NCI-H146 treated with DMSO at 0.1 percent for 48 hours (cell line): Measurements from ENCODE around the gene BICD2.

Experiments
- DNase-seq: peaks from one replicate; lab custom pipeline; 2025; ENCODE audit not compliant: unreplicated experiment; lab: John Stamatoyannopoulos, UW

The BICD2 gene

DNA sequence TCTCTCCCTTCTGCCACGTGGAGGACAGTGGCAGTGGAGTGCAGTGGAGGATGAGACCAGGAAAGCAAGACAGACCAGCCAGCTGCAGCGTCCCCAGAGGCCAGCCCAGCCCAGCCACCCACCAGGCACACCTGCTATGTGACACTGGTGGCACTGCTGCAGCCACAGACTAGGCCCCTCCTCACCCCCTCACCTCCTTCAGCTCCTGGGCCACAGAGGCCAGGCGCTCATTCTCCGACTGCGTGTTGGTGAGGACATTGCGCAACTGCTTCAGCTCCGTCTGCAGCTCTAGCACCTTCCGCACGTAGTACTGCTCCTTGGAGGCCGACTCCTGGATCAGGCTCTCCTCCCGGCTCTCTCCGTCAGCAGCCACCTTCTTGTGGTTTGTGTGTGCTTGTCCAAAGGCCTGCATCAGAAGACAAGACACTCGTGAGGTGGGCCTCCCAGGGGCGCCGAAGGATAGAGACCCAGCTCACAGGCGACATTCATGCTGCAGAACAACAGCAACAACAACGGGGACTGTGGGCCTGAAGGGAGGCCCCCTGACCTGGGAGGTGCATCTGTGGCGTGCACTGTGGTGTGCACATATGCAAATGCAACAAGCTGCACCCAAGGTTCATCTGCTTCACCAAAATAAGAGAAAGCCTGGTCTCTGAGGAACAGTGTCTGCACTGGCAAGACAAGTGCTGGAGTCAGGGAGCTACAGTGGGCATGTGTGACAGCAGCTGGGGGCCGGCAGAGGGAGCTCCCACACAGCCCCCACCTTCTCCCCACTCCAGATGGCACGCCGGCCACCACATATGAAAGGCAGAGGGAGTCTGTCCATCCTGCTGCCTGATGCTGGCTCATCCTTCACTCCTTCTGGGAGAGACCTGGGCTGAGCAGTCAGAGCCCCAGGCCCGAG lies 35.5 kb downstream of the BICD2 start:
- DNase-seq: no peak

DNA sequence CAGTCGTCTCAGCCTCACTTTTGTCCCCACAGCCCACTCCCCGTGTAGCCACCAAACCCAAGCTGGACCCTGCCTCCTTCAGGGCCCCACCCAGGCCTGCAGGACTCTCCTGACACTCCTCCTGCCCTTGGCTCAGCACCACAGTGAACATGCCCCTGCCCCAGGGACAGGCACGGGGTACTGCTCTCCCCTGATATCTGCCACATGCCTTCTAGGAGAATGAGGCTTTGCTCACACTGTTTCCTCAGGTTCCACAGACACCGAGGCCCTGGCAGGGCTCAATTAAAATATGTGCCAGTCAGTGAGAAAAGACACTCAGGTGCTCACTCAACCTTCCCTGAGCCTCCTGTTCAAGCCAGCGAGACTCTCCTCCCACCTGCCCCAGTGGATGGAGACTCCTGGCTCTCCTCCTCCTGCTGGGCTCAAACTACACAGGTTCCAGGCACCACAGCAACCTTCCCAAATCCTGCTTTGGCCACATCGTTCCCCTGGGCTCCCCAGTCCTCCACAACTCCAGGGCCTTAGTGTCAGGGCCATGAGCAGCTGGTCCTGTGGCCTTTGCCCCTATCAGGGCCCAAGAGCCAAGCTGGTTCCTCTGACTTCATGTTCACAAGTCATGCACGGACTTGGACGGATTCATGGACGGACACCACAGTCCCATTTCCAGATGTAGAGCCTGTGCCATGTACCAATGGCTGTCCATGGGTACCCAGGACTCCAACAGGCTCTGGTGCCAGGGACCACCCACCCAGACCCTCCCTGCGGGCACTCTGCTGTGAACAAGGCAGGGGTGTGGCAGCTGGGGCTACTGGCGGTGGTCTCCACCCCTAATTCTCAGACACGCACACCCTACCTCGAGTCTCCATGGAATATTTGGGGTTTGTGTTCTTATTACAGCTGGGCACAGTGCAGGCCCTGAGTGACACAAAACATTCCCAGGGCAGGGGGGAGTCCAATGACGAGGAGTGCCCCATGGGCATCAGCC lies 36.6 kb downstream of the BICD2 start:
- no peak for DNase-seq

DNA sequence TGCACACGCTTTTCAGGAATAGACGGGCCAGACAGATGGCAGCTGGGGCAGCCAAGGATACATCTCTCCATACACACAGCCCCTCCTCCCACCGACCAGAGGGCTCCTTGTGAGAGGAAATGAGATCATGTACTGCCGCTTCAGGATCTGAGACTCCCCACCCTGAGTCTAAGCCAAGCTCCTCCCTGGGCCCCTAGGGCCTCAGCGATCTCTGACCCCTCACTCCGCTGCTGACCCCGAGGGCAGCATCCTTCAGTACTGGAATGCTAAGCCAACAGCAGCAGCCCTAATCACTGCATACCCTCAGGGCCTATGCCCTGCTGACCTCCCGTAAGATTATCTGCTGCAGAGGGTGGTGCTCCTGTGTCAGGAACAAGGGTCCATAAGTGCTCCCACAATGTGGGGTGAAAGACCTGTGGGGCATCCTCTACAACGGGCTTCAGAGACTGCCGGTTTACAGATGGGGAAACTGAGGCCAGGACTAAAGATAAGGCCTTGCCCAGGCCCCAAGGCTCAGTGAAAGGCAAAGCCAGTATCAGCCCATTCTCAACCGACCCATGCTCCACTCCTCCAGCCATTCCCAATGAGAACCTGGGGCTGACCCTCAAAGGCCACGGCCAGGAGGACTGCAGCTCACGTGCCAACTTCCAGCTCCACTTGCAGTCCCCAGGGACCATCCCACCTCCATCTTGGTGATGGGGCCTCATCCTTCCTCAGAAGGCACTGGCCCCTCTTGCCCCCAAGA lies 37.5 kb downstream of the BICD2 start:
- no peak for DNase-seq

DNA sequence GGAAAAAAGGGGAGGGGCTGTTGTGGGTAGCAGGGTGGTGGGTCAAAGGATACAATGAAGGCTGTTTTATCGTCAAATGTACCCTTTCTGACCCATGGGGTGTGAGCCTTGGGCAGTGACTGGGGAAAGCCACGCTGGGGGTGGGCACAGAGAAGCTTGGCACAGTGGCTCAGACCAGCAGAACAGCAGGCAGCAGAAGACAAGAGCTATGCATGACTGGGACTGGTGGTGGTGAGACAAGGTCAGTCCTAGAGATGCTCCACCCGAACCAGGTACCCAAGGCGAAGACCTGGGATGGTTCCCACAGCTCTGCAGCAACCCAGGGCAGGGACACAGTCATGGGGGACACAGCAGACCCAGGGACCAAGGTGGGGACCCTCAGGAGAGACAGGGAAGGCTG lies 38.3 kb downstream of the BICD2 start:
- no peak for DNase-seq

DNA sequence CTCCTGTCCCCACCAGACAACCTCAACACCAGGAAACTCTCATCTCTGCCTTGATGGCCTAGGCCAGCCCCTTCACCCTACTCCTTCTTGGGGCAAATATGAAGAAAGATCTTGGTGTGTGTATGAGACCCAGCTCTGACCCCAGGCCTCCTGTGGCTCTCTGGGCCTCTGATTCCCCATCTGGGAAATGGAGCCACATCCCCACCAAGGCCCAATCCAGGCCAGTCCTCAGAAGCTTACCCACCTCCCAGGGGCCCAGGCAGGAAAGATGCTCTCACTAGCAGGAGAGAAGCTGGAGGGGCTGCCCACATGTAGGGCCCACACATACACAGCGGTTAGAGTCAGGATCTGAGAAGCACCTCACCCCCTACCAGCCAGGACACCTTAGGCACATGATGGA lies 38.9 kb downstream of the BICD2 start:
- DNase-seq: no peak

DNA sequence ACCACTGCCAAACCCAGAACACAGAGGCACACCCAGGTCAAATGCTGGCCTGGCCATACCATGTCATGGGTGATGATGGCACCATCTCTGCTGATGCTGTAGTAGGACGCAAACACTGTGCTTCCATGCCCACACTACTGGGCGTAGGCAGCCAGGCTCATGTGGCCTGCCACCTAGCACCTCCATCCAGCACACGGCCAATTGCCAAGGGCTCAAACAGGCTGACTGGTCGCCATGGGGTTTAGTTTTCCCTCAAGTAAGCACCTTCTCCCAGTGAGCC lies 39.4 kb downstream of the BICD2 start:
- no peak for DNase-seq

DNA sequence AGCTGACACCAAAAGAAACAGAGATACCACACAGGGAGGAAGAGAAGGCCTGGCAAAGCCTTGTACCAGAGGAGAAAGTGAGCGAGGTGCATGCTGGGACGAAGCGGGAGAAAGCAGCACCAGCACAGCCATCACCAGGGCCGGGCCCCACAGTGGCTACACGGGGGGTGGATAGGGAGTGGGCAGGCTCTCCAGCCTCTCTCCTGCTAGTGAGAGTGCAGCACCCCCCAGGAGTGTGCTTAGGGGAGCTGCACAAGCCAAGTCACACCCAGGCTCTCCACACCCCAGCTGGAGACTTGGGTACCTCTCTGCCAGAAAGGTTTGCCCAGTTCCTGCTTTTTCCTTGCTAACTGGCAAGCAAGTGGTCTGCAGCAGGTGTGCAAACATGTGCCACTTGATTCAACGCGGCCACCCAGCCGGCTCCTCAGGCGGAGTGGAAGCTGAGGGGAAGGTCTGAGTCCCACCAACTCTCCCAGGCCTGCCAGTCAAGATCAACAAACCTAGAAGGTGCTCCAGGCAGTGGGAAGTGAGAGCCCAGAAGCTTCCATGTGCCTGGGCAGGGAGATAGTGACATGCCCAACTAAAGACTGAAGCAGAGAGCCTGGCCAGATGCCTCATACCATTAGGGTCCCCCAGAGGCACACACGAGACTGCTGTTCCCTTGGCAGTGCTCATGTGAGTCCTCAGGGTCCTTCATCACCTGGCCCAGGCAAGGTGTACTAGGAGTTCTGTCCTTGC lies 39.9 kb downstream of the BICD2 start:
- DNase-seq: no peak

DNA sequence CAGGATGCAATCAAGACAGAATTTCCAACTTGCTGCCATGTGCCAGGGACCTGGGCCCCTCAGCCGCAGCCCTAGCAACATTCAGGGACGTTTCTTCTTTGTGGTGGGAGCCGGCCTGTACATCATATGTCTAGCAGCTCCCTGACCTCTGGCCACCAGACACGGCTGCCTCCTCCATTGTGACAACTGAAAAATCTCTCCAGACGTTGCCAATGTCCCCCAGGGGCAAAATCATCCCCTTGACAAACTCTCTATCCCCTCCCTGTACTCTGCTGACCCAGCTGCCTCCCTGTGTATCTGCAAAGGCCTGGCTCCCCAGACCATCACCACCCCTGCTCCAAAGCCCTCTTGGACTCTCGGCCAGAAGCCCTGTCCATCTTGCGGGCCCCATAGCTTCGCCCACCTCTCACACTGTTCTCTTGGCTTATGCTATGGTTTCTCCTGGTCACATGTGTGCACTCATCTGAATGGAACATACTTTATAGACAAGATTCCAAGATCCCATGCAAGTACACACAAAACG lies 40.8 kb downstream of the BICD2 start:
- DNase-seq: no peak

DNA sequence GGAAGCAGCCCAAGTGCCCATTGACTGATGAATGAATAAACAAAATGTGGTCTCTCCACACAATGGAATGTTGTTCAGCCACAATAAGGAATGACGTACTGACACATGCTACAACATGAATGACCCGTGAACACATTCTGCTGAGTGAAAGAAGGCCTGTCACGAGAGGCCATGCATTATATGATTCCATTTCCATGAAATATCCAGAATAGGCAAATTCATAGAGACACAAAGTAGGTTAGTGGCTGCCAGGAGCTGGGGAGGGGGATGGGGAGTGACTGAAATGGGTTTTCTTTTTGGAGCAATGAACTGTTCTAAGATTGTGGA lies 41.4 kb downstream of the BICD2 start:
- no peak for DNase-seq

DNA sequence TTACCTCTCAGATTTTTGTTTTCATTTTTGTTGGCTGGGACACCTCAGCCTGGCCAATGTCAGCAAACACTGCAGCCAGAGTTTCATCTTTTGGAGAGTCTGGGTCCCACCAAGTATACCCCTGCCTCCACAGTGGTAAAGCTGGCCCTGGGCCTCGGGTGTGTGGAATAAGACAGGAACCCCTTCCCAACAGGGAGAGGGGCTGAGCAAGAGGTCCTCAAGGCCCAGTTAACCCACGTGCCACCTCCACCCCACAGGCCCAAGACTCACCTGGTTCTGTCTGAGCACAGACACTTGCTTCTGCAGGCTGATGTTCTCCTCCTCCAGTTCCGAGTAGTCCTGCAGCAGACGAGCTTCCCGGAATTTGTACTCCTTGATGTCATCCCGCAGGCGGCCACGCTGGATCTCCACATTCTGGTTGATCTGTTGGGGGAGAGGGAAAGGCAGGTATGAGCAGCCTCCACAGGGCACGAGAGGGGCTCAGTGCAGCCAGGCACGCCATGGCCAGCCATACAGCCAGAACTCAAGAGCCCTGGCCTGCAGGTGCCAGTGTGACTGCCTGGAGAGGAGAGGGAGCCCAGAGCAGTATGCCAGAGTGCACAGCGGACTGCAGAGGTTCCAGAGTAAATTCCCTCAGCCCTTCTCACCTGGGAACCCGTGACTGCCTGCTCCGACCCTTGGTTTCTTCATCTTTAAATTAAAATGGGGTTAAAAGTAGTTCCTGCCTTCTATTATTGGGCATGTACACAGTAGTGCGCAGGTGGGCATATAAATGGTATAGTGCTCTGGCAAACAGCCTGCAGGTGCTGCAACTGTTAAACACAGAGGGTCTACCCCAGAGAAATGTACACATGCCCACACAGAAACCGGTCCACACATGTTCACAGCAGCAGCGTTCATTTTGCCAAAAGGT lies 42.0 kb downstream of the BICD2 start:
- no peak for DNase-seq

DNA sequence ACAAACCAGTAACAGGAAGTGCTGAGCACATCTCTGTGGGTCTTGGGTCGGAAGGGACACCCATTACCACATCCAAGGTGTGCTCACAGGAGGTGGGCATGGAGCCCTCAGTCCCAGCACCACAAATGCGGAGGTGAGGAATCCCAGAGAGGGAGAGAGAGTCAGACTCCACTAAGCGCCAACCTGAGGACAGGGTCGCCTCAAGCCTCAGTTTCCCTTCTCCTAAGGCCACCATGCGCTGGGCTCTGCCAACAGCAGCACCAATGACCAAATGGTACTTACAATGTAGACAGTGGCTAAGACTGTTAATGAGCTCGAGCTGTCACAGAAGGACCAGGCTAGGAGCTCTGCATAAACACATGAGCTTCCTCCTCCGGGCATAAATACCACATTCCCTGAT lies 43.1 kb downstream of the BICD2 start:
- no peak for DNase-seq

DNA sequence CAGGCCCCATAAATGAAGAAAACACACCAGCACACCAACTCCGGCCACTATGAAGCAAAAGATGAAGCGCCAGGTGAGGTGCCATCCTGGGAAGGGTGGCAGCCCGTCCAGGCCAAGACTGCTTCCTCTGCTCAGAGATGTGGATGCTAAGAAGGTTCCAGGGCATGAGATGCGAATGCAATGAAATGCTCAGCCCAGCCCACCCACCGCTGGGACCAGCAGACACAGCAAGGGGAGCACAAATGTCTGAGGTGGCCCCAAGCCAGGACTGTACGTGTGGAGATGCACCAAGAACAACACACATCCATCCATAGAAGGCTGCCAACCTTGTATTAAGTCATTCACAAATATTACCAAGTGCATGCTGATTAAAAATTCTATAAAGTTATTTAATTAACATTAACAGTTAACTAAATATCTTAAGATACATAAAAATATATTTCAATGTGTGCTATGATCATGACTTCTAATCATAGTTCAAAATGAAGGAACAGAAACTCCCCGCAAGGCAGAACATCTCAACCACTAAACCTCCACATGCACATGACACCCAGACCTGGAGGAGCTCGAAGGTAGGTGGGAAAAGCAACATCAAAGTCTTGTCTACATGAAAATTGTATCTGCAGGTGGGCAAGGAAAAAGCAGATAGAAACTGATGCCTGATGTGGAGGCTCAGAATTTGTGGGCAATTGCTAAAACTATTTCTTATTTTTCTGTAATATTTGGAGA lies 43.7 kb downstream of the BICD2 start:
- DNase-seq: no peak

DNA sequence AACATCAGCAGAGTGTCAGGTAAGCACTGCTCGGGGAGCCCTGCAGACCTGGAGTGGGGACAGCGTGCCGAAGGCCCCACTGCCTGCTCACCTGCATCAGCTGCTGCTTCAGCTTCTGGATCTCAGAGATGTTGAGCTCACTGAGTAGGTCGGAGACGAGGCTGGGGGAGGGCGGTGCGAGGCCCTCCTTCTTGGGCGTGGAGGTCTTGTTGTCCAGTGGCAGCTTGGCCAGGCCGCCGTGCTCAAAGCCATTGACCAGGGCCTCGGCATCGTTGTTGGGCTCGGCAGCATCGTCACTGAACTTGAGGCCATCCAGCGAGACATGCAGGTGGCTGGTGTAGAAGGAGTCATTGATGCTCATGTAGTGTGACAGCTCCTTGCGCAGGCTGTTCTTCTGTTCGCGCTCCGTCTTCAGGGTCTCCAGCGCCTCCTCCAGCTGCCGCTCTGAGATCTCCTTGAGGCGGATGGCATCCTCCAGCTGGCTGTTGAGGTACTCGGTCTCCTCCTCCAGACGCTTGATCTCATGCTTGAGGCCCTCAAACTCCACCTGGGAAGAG lies 44.3 kb downstream of the BICD2 start:
- DNase-seq: no peak

DNA sequence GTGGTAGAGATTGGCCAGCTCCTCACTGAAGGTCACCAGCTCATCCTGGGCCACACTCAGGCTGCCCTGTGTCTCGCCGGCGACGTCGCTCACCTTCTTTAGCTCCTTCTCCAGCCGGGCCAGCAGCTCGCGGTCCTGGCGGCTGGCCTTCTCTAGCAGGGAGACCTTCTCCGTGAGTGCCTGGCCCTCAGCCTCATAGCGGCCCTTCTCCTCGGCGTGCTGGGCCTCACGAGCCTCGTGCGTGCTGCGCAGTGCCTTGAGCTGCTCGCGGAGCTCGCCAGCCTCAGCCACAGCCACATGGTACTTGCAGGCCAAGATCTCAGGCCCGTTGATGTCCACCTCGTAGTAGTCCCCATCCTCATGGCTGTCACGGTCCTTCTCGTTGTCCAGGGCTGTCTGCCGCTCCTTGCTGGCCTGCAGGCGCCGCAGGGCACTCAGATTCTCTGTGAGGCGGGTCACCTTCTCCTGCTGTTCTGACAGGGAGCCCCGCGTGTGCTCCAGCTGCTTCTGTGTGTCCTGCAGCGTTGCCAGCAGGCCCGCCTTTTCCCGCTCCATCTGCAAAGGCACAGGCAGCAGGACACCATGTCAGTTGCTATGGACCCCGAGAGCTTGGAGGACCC lies 45.5 kb downstream of the BICD2 start:
- DNase-seq: no peak

DNA sequence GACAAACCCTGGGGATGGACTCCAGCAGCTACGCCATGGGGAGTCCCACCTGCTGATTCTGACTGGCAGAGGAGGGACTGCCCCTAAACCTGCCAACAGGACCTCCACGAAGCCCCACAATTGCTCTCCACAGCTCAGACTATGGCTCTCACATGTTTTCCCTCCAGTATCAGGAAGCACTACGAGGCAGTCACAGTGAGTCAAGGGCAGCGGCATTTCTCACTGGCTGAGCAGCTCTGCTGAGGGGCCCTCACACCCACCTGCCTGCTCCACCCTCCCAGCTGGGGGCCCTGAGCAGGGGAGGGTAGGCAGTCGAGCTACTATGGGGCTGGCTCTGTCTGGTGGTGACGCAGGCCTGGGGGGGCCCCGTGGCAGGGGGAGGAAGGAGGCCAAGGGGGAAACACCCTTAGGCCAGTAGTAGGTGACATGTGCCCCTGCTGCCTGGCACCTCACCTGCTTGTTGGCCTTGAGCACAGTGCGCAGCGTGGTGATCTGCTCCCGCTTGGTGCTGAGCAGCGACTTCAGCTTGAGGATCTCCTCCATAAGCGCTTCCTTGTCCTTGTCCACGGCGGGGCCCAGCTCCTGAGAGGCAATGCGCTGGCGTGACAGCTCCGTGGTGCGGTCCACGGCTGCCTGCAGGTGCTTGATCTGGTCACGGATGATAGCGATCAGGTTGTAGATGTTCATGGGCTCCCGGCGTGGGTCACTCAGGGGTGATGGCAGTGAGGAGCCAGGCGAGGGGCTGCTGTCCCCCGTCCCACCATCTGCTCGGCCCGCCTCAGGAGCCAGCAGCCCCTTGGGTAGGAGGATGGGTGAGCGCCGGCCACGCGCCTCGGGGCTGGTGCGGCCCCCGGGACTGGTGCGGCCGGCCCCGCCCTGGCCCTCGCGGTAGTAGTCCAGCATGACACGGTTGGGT lies 46.3 kb downstream of the BICD2 start:
- DNase-seq: no peak

DNA sequence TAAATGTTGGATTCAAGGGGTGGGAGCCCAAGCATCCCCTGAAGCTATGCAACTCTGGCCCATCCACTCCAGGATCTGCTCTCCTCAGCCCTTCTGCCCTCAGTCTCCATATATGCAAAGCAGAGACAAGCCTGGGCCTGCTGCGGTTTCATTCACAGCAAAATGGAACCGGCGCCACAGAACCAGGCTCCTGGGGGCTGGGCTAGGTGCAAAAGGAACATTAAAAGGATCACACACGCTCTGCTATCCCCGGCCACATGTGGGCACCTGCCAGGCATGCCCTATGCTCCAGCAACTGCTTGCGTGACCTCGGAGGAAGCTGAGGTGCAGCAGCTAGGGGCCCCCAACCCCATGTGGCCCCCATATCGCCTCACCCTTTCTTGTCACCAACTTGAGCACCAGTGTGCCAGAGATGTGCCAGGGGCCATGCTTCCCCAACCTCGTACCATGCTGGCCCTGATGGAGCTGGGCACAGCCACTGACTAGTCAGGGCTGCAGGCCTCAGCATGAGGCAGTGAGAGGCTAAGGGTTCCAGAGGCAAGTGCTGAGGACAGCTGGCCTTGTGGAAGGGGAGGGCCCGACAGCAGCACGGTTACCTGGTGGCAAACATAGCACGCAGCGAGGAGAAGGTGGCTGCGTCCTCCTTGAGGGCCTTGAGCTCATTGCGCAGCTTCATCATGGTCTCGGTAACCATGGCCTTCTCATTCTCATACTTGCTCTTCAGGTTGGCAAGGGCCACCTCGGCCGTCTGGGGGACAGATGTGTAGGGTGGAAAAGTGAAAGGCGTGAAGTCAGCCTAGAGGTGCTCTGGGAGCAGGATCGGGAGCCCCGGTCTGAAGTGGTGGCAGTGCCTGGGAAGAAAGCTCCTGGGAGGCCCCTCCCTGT lies 47.2 kb downstream of the BICD2 start:
- DNase-seq: no peak
